GM12874 (cell line): ENCODE data around the gene STOML3.

Source experiments
- CTCF ChIP-seq: IDR thresholded peaks from 2 replicates; pipeline ENCODE4 v1.5.1; 2011; ENCODE audit warnings: low read depth, mild to moderate bottlenecking, control low read depth, low read length, moderate library complexity; ENCODE audit not compliant: insufficient read depth

The STOML3 gene

GRCh38 chr13:38947054-38947453 lies 43.6 kb downstream of the STOML3 start:
- TF ChIP-seq CTCF, result no peak

DNA sequence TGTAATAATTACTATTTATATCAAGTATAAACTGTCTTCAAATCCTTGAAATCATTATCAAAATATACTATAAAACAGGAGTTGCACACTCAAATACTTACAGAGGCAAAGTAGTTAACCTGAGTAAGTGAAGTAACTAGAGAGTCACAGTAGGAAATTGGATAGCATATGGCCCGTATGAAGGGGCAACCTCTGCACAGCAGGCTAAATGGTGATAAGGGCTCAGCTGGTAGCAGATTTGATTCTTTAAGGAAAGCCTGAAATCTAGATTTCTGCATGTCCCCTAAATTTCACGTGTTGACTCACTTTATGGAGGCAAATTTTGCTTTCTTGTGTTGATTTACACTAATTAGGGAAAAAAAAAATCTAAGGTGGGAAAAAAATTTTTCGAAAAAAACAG lies 46.4 kb downstream of the STOML3 start:
- no peak for TF ChIP-seq CTCF

DNA sequence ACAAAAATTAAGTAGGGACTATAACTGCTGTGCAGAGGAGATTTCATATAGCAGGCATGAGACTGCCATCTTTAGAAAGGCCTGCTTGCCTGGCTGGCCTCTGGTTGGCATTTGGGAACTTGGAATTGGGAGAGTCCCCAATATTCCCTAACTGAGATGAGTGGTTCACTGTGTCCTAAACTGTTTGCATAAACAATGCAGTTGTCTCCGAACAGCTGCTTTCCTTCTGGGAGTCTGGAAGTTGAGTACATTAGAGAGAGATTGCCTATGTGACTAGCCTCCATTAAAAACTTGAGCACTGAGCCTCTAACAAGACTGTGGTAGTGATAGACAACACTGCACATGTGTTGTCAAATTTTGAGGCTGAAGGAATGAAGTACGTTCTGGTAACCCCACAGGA lies 47.4 kb downstream of the STOML3 start:
- TF ChIP-seq CTCF, result no peak

DNA sequence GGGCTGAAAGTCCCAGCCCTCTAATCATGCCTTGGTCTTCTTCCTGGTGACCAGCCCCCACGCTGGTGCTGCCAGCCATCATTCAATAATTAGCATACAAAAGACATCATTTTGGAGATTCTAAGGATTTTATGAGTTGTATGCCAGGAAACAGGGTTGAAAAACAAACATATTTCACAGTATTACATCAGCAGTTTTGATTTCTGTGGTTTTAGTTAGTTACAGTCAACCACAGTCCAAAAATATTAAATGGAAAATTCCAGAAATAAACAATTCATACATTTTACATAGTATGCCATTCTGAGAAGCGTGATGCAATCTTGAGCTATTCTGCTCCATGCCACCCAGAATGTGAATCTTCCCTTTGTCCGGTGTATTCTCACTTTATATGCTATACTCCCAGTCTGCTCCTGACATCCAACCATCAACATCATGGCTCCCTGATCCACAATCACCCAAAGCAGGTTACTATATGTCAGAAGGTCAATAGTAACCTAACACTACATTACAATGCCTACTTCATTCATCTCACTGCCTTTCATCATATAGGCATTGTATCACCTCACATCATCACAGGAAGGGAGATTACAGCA lies 49.2 kb downstream of the STOML3 start:
- TF ChIP-seq CTCF, result no peak

GRCh38 chr13:38933786-38934185 lies 56.8 kb downstream of the STOML3 start:
- TF ChIP-seq CTCF, result no peak

- no peak for TF ChIP-seq CTCF
Observed at GRCh38 chr13:38922170-38922569, 68.5 kb downstream of the STOML3 start.

DNA sequence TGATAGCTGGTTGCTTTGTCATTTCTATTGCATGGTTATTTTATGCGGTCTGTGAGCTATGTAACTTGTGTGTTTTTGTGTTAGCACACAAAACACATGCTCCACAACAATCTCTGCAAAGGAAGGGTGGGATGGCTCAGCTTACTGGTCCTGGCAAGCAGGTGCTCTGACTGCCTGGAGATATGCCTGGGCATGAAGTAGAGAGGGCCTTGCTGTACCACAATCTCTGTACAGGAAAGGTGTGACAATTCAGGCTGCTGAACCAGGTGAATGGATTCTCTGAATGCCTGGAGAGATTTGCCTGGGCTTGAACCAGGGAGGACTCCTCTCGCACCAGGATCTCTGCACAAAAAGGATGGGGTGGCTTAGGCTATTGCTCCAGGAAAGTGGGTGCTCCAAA lies 69.5 kb downstream of the STOML3 start:
- no peak for TF ChIP-seq CTCF
